GOT3 (cell line): Measurements from ENCODE around the gene PXN.
"Not testable (repeated sequence)": the region's sequence is repeated elsewhere in the genome, so short reads cannot be mapped to it uniquely, and the experiment has no call there.

Source experiments
- DNase-seq: peaks from one replicate; lab custom pipeline; 2025; ENCODE audit warnings: mixed read lengths; lab: John Stamatoyannopoulos, UW

The PXN gene

DNA sequence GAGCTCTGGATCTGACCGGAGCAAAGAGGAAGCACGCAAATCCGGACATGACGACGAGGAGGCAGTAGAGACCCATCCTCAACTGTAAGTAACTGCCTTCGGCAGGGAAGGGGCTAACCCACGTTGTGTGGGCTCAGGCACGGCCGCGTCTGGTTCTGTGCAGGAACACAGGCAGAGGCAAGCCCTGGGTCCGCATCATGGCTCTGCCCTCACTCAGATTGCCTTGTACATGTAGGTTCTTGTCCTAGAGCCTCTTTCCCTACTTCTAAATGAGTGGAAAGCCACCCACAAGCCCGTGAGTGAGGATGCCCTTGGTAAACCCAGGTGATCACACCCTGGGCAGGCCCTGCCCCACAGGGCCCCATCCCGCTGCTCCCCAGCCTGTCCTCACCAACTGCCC lies 55.7 kb downstream of the PXN start:
- DNase-seq, result no peak

DNA sequence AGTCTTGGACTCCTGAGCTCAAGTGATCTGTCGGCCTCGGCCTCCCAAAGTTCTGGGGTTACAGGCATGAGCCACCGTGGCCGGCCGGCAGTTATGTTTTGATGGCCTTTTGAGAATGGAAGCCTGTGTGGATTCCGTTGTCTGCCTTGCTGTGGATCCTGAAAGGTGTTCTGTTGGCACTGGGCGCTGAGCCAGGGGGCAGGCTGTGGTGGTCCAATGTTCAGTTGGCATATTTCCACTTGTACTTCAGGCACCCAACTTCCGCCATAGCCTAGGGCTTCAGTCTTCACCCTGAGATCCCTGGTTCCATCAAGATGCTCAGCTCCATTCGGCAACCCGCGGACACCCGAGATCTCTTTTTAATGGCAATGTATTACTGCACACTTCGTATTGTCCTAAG lies 58.3 kb downstream of the PXN start:
- DNase-seq, result no peak

DNA sequence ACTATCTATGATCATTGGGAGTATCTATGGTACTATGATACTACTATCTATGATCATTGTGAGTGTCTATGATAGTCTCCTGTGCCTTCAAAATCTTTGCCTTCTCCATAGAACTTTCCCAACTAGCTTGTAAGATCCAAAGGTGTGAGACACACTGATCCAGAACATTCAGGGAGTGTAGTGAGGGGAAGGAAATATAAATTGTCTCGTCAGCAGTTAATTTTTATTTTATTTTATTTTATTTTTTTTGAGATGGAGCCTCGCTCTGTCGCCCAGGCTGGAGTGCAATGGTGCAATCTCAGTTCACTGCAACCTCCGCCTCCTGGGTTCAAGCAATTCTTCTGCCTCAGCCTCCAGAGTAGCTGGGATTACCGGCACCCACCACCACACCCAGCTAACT lies 58.7 kb downstream of the PXN start:
- DNase-seq, result not testable (repeated sequence)

DNA sequence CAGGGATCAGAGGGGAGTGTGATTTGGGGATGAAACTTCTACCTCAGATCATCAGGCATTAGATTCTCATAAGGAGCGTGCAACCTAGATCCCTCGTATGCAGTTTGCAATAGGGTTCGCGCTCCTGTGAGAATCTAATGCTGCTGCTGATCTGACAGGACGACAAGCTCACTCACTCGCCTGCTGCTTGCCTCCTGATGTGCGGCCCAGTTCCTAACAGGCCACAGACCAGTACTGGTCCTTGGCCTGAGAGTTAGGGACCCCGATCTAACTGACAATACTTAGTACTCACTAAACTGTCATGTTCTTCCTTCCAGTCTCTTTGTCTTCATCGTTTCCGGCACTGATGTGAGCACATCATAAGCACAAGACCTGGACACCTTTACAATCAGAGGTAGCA lies 59.3 kb downstream of the PXN start:
- no peak for DNase-seq

DNA sequence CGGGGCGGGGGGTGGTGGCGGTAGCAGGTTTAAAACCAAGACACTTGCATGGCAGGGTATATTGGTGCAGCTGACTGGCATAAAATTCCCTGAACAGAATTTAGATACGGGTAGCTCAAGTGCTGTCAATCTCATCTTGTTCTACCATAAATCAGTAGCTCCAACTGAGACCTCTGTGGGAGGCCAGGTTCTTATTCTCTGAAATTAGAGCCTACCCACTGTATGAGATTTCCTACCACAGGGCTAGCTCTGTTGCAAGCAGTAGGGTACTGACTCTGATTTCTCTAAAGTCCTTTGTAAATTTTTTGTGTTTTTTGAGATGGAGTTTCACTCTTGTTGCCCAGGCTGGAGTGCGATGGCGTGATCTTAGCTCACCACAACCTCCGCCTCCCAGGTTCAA lies 61.4 kb downstream of the PXN start:
- DNase-seq, result no peak

DNA sequence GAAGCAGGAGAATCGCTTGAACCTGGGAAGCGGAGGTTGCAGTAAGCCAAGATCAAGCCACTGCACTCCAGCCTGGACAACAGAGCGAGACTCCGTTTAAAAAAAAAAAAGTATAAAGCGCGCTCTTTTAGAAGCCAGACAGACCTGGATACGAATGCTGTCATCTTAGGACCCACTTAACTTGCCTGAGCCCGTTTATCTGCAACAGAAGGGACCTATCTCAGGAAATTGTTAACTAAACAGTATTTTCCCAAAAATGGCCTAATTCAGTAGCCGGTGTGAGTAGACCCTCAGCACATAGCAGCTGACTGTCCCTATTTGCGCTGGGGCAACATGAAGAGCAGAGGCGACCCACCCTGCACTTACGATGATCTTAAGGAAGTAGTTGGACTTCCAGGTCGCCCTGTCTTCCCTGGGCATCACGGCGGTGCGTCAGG lies 65.1 kb downstream of the PXN start:
- no peak for DNase-seq

DNA sequence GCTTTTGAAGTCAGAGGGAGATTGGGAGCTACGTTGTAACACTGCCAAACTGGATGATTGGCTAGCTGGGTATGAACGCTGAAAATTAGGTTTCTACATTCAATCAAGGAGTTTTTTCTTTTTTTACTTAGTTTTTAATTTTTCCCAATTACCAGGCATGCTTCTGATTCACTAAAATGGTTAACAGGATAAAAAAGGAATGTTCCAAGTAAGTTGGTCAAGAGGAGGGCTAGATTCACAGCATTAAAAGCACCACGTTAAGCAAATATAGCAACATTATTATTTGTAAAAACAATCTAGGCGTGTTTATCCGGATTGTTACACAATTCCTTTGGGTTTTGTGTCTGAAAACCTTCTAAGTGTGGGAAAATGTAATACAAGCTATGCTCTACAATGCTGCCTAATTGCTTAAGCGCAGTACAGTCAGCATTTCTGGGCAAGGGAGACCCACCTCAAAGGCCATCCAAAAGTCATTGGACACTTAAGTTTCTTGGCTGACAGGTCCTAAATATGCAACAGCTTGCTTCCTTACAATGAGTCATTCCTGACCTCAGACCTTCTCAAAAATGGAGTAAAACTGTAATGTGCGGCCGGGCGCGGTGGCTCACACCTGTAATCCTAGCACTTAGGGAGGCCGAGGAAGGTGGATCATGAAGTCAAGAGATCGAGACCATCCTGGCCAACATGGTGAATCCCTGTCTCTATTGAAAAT lies 65.8 kb downstream of the PXN start:
- no peak for DNase-seq

DNA sequence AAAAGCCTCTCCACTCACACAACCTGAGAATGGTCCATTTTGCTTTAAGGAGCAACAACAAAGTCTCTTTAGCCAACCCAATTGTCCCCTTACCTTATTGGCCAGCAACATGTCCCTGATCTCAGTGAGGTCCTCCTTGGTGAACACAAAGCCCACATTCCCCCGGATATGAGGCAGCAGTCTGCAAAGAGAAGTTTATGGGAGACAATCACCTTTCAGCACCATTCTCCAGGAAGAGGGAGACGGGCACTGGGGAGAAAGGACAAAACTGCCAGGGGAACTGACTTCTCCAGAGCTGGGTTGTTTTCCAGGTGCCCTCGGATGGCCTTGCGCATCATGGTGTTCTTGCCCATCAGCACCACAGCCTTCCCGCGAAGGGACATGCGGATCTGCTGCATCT lies 66.5 kb downstream of the PXN start:
- DNase-seq, result no peak

DNA sequence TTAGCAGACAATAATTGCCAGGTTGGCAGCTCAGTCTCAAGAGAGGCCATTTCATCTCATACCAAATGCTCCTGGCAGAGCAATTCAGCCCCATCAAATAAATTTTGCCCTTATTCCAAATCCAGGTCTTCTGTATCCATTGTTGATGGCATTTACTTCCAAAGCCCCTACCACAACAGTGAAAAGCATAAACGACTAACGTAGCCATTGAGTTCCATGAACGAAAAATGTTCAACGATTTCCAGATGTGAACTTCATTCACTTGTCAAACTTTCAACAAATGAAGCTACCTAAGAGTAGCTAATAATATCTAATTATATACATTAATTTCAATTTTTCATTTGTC lies 68.0 kb downstream of the PXN start:
- DNase-seq, result no peak

DNA sequence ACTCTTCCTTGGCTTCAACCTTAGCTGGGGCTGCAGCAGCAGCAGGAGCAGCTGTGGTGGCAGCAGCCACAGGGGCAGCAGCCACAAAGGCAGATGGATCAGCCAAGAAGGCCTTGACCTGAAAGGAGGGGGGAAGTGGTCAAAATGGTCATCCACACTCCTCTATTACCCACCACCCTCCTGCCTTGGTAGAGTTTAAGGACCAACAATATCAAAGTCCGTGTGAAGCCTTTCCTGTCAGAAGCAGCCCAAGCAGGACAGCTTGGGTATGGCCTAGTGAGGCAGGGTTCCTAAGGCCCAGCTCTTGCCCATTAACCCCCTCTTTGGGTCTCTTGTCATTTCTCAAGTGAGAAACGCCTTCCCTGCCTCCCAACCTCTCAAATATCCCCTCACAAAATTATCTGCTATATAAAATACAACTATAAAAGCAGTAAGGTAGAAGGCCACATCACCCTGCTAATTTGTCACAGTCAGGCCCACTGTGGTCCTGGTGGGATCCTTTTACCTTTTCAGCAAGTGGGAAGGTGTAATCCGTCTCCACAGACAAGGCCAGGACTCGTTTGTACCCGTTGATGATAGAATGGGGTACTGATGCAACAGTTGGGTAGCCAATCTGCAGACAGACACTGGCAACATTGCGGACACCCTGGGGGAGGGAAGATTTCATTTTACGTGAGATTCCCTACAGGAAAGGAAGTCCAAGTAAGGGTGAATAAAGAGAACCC lies 68.6 kb downstream of the PXN start:
- DNase-seq, result not testable (repeated sequence)

DNA sequence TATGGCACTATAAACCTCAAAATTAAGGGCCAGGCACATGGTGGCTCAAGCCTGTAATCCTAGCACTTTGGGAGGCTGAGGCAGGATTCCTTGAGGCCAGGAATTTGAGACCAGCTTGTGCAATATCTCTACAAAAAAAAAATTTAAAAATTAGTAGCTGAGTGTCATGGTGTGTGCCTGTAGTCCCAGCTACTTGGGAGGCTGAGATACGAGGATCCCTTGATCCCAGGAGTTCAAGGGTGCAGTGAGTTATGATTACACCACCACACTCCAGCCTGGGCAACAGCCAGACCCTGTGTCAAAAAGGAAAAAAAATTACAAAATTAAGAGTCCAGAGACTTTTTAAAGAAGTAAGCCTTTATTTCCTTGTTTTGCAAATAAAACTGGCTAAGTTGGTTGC lies 69.2 kb downstream of the PXN start:
- no peak for DNase-seq

DNA sequence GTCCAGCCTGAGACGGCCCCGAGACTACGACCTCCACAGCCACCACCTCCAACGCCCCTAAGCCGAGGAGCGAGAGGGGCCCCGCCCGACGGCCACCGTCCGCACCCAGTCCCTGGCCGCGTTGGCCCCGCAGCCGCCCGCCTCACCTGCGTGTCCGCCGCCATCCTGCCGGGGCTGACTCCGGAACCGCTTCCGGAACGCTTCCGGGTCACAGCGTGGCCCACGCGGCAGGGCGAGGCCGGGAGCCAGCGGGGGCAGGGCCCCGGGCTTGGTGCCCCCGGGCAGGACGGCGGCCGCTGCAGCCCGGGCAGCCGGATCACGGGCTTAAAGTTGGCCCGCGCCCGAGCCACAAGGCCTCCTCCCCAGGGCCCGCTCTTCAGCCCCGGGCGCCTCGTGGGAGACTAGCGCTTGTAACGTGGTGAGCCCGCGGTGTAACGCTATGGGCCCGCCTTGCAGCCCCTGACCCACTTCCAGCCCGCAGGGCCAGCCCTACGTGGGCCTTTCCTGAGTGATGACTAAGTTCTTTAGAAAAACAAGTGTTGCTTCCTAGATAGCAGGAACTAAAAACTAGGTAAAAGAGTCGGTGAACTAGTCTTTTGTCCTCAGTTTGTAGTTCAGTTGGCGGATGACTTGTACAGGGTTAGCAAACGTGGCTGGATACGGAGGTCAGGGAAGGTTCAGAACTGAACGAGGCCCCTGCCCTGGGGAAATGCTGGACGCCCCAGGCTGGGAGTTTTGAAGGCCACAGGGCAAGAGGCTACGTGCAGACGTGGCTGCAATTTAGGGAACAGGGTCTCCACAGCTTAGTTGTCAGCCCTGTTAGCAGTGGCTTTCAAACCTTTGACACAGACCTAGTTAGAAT lies 70.8 kb downstream of the PXN start, which contains the start of gene GCN1:
Gene GCN1, minus strand, starts transcription at position 182 of the 862 bp plus-strand sequence. Its CDS starts 18 bp downstream, at position 164.
- DNase-seq, result peak; percentile 79

DNA sequence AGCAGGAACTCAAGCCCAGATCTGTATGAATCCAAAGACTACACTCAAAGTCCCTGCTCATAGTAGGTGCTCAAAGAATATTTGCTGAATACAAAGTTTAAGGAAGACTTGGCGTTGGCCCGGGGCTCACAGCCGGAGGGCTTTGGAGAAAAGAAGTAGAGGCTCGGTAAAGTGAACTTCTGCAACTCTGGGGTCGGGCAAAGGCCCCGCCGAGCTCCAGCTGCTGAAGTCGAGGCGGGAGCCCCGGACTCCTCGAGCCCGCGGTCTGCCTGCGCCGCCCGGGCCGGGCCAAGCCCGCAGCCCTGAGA lies 71.3 kb downstream of the PXN start:
- DNase-seq, result no peak

DNA sequence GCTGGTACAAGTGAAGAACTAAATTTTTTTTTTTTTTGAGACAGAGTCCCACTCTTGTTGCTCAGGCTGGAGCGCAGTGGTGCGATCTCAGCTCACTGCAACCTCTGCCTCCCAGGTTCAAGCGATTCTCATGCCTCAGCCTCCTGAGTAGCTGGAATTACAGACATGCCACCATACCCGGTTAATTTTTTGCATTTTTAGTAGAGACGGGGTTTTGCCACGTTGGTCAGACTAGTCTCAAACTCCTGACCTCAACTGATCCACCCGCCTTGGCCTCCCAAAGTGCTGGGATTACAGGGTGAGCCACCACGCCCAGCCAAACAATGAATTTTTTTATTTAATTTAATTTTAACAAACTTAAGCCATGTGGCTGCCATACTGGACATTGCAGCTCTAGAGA lies 72.2 kb downstream of the PXN start:
- not testable (repeated sequence) for DNase-seq

DNA sequence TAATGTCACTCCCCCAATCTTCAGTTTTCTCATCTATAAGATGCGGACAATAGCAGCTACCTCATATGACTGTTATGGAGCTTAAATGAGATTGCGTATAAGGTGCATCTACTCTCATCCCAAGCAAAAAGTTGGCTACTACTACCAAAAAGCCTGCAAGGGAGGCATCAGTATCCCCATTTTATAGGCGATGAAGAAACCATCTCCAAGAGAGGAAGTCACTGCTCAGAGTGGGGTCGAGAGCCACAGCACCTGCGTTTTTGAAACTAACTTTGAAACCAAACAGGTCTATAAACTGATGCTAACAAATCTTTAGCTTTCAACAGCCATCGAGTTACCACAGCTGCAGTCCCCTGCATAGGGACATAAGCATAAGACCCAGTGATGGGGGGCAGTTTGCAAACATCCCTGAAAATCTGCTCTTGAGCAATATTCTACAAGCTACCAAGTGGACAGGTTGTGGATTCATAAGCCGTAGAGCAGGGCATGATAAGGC lies 74.5 kb downstream of the PXN start:
- no peak for DNase-seq

DNA sequence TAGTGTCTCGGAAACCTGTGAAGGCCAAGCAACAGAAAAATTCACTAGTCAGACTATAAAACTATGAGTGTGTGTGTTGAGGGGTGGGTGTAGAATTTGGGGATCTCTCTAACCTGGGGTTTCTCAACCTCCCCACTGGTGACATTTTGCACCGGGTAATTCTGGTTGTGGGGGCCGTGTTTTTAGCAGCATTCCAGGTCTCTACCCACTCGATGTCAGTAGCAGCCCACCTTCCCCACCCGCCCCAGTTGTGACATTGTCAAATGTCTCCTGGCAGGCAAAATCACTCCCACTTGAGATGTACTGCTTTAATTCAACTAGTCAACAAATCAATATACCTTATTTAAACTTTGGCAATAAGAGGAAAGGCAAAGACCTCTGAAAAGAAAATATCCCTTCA lies 75.1 kb downstream of the PXN start:
- no peak for DNase-seq

DNA sequence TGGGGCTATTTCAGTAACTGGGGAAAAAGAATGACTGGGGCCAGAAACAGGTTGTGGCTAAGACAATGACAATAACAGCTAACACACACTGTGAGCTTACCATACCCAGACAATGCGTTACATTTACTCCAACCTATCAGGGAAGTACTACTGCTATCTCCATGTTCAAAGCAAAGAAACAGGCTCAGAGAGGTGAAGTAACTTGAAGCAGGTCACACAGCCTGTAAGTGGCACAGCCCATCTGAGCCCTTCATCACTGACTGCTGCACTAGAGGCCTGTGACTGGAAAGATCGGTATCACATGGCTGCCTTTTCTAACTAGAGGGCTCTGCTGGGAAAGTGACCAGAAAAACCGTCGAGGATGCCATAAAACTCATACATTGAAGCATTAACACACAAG lies 78.9 kb downstream of the PXN start:
- no peak for DNase-seq

DNA sequence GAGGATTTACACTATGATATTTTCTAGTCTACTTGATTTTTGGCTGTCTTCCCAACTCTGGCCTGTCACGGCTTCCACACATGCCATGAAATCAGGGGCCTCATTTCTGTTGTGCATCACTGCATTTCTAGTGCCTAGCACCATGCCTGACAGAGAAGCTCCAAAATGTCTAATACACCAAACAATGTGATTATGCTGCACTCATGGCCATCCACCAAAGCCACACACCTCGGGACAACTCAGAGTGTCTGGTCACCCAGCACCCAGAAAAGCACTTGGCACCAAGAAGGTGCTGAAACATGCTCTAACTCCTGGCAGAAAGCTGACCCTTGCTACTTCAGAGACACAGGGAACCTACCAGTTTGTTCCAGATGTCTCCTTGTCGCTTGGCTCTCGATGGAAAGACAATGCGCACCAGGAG lies 82.3 kb downstream of the PXN start:
- no peak for DNase-seq

DNA sequence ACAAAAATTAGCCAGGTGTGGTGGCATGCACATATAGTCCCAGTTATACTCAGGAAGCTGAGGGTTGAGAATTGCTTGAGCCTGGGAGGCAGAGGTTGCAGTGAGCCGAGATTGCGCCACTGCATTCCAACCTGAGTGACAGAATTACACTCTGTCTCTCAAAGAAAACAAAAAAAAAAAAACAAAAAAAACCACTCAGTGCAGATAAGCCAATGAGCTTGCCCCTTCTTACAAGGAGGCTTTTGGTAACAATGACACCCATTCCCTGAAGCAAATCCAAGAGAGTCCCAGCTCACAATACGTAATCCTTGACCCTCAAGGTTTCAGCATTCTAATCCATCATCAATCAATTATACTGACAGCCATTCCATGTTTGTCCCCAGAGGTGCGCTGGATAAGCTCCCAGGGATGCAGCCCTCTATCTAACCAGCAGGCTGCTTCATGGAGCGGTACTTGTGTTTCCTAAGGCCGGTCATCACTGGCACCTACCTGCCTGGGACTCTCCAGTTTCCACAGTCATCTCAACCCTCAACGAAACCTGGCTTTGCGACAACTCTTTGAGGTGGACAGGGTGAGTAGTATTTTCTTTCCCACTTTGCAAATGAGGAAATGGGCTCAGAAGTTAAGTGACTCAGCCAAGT lies 83.4 kb downstream of the PXN start:
- no peak for DNase-seq

DNA sequence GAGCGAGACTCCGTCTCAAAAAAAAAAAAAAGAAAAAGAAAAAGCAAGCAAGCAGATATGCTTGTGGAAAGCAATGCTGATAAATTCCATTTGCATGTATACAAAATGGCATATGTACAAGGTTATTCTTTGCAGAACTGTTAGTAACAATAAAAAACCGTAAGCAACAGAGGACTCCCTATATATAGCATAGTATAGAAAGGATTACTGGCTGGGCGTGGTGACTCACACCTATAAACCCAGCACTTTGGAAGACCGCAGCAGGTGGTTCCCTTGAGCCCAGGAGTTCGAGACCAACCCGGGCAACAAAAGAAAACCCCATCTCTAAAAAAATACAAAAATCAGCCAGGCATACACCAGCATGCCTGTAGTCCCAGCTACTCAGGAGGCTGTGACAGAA lies 84.6 kb downstream of the PXN start:
- no peak for DNase-seq

DNA sequence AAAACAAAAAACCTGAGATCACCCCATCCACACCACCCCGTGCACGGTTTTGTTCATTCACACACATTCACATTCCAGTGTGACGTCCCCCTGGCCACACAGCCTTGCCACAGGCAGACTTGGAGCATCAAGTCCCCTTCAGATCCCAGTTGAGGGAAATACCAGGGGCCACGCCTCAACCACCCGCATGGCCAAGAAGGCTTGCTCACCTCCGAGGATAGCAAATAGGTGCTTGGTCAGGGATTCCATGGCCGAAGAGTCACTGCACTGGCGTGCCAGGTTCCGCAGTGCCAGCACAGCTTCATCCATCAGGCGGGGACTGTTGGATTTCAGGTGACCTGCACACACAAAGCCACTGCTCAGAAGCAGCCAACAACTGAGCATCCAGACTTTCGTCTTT lies 90.0 kb downstream of the PXN start:
- DNase-seq, result no peak

DNA sequence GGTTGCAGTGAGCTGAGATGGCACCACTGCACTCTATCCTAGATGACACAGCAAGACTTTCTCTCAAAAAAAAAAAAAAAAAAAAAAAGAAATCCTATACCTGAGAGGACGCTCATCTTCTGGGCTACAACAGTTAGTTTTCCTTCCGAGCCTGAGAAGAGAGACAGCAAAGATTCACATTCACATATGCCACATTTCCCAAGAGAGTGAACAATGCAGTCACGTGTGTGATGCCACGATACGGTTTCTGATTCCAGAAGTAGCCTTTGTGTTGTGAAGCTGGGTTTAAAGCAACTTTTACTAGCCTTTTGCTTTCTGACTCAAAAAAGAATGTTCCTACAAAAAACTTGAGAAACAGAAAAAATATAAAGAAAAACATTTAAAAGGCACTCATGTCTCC lies 90.5 kb downstream of the PXN start:
- no peak for DNase-seq
